GM12892 (cell line): ENCODE data around the gene NRP1.
"Not testable (repeated sequence)": the region's sequence is repeated elsewhere in the genome, so short reads cannot be mapped to it uniquely, and the experiment has no call there.

Experiments
- DNase-seq: peaks from one replicate; pipeline ENCODE4 v3.0.0; 2011; ENCODE audit not compliant: insufficient read length
- FAIRE-seq: peaks from 2 replicates; lab custom pipeline; 2011; peaks lifted over from hg19 to GRCh38; lab: Jason Lieb, UNC
- POLR2A ChIP-seq: IDR thresholded peaks from 2 replicates; pipeline ENCODE4 v1.6.1; 2011; ENCODE audit warnings: low read depth, low read length, control low read depth
- POLR2AphosphoS5 ChIP-seq: IDR thresholded peaks from 2 replicates; pipeline ENCODE4 v1.6.1; 2011; ENCODE audit warnings: low read depth, low read length, control low read depth
- TAF1 ChIP-seq: IDR thresholded peaks from 2 replicates; pipeline ENCODE4 v1.6.1; 2011; ENCODE audit warnings: low read depth, mild to moderate bottlenecking, control low read depth, low read length, borderline replicate concordance

The NRP1 gene

DNA sequence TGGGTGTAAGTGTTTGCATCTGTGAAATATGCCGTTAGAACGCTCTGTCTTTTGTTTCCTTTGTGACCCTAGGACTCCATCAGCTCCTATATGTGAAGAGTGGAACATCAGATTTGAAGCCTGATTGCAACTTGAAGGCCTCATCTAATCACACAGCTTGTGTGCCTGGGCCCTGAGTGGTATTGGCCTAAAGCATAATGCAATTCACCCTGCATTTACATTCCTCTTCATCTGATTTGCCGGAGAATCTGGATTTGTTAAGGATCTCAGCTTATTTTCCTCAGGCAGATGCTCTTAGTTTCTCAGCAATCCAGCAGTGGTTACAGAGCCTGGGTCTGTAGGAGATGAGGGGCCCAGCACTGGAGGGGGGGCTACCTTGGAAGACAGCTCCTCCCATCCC lies 193.2 kb downstream of the NRP1 start:
- TF ChIP-seq TAF1: no peak
- DNase-seq (no peak), FAIRE-seq (no peak)

DNA sequence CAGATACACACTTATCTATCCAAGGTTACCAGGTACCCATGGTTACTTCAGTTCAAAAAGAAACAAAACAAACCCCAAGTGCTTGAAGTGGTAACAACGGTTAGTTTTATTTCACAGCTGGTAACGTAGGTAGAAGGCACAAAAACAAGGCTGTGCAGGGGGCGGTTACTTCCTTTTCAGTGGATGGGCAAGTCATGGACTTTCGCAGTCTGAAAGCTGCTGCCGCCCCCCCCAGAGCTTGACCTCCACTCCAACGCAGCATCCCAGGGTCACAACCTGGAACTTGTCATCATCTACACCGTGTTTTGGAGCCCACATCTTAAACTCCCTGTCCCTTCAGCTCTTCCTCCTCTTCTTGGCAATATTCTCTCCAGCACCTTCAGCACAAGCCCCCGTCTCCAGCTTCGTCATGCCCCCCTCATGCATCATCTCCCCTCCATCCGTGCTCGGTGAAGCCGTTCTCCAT lies 195.3 kb downstream of the NRP1 start:
- TF ChIP-seq POLR2AphosphoS5 (no peak), TAF1 (no peak), POLR2A (no peak)
- FAIRE-seq (no peak), DNase-seq (no peak)

- FAIRE-seq, DNase-seq: not testable (repeated sequence)
Observed at GRCh38 chr10:33138686-33139085, 195.8 kb downstream of the NRP1 start.

GRCh38 chr10:33137356-33138005 lies 197.0 kb downstream of the NRP1 start:
- DNase-seq (no peak), FAIRE-seq (no peak)
- TF ChIP-seq POLR2A (no peak), POLR2AphosphoS5 (no peak), TAF1 (no peak)

DNA sequence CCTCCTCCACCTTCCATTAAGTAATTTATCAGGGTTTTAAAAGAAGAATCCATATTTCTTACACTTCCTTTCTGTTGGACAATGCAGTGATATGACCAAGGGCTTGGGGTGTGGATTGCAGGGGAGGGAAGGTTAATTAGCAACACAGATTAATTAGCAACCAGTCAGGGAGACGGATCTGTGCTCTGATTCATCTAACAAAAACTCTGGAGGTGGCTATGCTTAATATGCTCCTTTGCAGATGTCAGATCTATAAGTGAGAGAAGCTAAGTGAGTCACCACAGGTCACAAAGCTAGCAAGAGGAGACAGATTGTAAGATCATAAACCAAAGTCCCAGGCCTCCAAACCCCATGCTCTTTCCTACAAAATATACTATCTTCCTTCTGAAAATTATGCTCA lies 197.7 kb downstream of the NRP1 start:
- TF ChIP-seq POLR2A (no peak), TAF1 (no peak), POLR2AphosphoS5 (no peak)
- no peak for FAIRE-seq
- no peak for DNase-seq

- TF ChIP-seq POLR2A: no peak
- no peak for TF ChIP-seq TAF1
- FAIRE-seq: no peak
- no peak for DNase-seq
Observed at GRCh38 chr10:33136271-33136670, 198.2 kb downstream of the NRP1 start.

DNA sequence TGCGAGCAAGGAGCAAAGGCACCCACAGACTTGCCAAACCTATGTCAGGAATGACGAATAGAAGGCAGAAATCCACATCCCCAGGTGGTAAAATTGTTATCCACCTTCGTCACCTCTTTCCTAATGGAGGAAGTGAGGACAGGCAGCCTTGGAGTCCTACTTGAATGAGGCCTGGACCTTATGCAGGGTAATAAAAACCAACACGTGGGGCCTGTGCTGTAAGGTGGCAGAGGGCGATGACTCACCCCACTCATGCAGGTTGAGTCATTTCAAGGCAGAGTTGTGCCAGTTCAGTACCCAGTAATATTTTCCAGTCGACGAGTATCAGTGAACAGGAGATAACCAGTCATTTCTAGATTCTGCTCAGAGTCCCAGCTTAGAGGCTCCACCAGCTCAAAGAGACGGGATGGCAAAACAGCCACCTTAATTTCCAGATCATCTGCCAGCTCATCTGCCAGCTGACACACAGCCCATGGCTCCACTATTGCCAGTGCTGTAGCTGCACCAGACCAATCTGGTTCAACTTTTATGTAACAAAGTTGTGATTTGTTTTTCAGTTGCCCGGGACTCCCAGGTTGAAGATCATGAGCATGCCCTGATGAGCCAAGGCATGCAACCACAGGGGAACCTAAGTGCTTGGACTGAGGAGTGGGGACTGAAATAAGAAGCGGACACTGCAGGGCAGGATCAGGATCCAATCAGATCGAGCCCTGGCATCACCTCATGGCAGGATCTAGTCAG lies 200.3 kb downstream of the NRP1 start:
- DNase-seq (no peak), FAIRE-seq (no peak)
- TF ChIP-seq TAF1 (no peak), POLR2A (no peak), POLR2AphosphoS5 (no peak)

DNA sequence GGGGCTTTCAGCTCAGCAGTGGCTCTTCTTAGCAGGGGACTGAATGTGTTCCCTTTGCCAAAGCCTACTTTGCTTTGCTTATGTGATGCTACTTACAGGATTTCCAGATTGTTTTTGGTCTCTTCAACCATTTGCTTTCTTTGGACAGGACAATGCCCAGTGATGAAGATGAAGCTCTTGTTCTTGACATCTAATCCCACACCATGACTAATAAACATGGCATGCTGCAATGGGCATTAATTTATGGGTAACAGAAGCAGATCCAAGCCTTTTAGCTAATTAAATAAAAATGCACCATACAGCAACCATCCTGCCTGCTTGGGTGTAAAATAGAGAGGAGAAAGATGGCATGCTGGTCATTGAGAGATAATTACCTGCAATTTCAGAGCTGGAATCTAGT lies 200.9 kb downstream of the NRP1 start:
- TF ChIP-seq POLR2AphosphoS5: no peak
- no peak for TF ChIP-seq POLR2A
- no peak for TF ChIP-seq TAF1
- no peak for FAIRE-seq
- DNase-seq: no peak

DNA sequence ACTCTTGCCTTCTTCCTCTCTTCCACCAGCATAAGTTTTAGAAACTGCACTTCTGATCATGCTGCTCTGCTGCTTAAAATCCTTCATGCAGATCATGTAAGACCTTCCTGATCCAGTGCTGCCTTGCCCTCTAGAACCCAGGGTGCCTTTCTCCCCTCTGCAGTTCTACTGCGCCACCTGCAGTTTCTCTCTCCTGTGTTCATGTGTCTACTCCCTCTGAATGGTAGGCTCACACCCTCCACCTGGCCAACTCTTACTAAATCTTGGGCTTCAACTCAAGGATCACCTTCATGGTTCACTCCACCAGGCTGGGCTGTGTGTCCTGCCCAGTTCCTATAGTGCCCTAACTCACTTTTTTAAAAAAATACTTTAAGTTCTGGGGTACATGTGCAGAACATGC lies 201.8 kb downstream of the NRP1 start:
- no peak for DNase-seq
- no peak for FAIRE-seq
- TF ChIP-seq POLR2AphosphoS5 (no peak), POLR2A (no peak), TAF1 (no peak)

- FAIRE-seq: no peak
- TF ChIP-seq POLR2AphosphoS5 (no peak), TAF1 (no peak), POLR2A (no peak)
- DNase-seq: no peak
Observed at GRCh38 chr10:33129996-33130386, 204.5 kb downstream of the NRP1 start.

DNA sequence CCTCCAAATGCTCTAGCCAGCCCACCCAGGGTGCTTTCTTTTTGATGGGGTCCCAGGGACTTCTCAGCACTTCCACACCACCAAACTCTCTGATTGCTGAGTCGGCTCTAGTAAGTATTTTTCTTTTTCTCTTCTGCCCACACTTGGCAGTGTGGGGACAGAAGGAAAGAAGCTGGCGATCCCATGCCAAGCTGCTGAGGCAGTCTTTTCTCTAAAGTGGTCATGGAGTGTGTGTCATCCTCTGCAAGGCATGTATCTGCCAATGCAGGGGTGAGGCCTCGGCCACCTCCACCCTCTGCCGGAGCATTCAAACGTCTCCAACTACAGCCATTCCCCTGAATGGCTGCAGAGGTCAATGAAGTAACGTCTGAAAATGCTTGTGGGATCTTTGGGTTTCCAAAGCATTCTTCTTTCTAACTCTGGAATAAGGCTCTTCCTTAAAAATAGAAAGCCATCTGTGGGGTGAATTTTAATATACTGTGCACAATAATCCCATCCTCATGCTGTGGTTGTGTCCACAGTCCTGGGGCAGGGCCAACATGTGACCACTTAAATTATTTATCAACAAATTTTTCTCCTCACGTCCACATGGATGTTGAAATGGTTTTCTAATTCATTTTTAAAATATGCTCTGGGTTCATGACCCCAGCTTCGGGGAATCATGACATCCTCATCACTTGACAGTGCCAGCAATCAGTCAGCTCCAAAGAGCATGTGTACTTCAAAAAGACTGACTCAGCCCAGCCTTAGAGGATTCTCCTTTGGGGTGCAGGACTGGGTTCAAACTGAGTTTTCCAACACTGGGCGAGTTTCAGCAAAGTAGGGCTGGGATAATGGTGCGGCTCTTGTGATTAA lies 205.1 kb downstream of the NRP1 start:
- FAIRE-seq (no peak), DNase-seq (no peak)
- no peak for TF ChIP-seq POLR2AphosphoS5
- no peak for TF ChIP-seq POLR2A
- TF ChIP-seq TAF1: no peak
